Uterus (tissue), 4 donors: ENCODE results near the gene DYNC1H1. TPM values are rescaled to one million over a fixed set of nuclear protein-coding genes. Genes with fewer than 3 reads are reported as not detected.

Experiments
- DNase-seq, 2 donors: peaks; one replicate each; pipeline ENCODE4 v3.0.0-alpha.2; 2019 to 2020
- H3K27ac ChIP-seq, 2 donors: fragments of 200-600 bp; sonication (generic); 1 replicate in 1 of 2; 2 replicates in 1 of 2; pipeline ENCODE4 v1.5.1; 2016 to 2018
- H3K27me3 ChIP-seq, 2 donors: fragments of 200-600 bp; sonication (generic); one replicate each; pipeline ENCODE4 v1.5.1; 2018 to 2019; ENCODE audit warnings: control low read depth in 1 of 2
- H3K36me3 ChIP-seq, 2 donors: fragments of 200-600 bp; sonication (generic); one replicate each; pipeline ENCODE4 v1.5.1; 2019; ENCODE audit warnings: control low read depth in 1 of 2
- H3K4me1 ChIP-seq, 2 donors: fragments of 200-600 bp; sonication (generic); one replicate each; pipeline ENCODE4 v1.5.1; 2018 to 2019; ENCODE audit warnings: control low read depth in 1 of 2
- H3K4me3 ChIP-seq, 2 donors: fragments of 200-600 bp; sonication (generic); 1 replicate in 1 of 2; 2 replicates in 1 of 2; pipeline ENCODE4 v1.5.1; 2018 to 2019; ENCODE audit warnings: mild to moderate bottlenecking in 1 of 2
- H3K9me3 ChIP-seq, 2 donors: fragments of 200-600 bp; sonication (generic); one replicate each; pipeline ENCODE4 v1.5.1; 2019; ENCODE audit warnings: control low read depth in 1 of 2
- POLR2A ChIP-seq, 2 donors: fragments of 450-650 bp; IDR thresholded peaks; one replicate each; pipeline ENCODE4 v1.6.1; 2016; ENCODE audit warnings: antibody characterized with exemption in 2 of 2, mild to moderate bottlenecking in 1 of 2, moderate library complexity in 1 of 2
- intact Hi-C: fragments of 100-400 bp; cut with DNase I; formaldehyde crosslinking; loops from one replicate; pipeline ENCODE4 v1.15.1; 2023; ENCODE audit warnings: low total_unique reads
- total RNA-seq, 4 donors: library from RNA; depleted of rRNA in 3 of 4; stranded (reverse); fragments of >200 nt in 3 of 4; gene quantifications; one replicate each; pipeline versions ENCODE4 v1.1.0 to v1.2.4, GENCODE V29; 2014 to 2023
- TF ChIP-seq, protein P1 (sequence below), 4 experiments: fragments of 200-600 bp in 2 of 4; fragments of 450-650 bp in 2 of 4; sonication (generic) in 2 of 4; IDR thresholded peaks; one replicate each; pipeline ENCODE4 v1.5.1; 2016 to 2019; ENCODE audit warnings: antibody characterized with exemption in 4 of 4, mild to moderate bottlenecking in 2 of 4, moderate library complexity in 1 of 4
- donor health status: DM: yes; HTN: yes; CAD: no.

DYNC1H1 gene
- total RNA-seq, 4 donors from 2014 or later = 251 to 634 (median 479) TPM

DNA sequence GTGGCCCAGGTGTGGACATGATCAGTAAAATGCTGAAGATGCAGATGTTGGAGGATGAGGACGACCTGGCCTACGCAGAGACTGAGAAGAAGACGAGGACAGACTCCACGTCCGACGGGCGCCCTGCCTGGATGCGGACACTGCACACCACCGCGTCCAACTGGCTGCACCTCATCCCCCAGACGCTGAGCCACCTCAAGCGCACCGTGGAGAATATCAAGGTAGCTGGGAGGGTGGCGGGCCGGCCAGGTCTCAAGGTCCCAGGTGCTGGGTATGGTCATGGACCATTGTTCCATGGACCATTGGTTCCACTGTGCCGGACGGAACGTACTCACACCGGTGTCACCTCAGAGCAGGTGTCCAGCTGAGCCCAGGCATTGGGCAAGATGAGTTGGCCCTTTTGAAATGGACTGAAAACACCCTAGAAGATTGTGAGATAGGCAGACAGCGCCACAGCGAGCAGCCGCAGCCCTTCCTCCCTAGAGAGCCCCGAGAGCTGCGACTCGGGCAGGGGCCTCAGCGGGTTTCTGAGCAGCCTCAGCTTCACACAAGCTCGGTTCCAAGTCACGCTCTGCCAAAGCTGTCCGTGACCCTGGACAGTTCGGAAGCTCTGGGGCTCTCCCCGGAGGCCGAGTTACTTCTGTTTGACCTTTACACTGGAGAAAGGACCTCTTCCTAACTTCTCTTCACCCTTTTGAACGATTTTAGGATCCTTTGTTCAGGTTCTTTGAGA lies 83.6 kb downstream of the DYNC1H1 start:
- Histone ChIP-seq H3K4me1 (no peaks in the 10 kb centered on the region), H3K9me3 (no peaks in the 10 kb centered on the region), H3K36me3 (peaks cover 0 to 3% of the 10 kb centered on the region in 2 donors), H3K4me3 (no peak overlapping the region), H3K27me3 (no peaks in the 10 kb centered on the region), H3K27ac (no peak overlapping the region)
- no peak for TF ChIP-seq POLR2A (IDR thresholded peaks at IDR 0.05)
- TF ChIP-seq, protein P1, sequence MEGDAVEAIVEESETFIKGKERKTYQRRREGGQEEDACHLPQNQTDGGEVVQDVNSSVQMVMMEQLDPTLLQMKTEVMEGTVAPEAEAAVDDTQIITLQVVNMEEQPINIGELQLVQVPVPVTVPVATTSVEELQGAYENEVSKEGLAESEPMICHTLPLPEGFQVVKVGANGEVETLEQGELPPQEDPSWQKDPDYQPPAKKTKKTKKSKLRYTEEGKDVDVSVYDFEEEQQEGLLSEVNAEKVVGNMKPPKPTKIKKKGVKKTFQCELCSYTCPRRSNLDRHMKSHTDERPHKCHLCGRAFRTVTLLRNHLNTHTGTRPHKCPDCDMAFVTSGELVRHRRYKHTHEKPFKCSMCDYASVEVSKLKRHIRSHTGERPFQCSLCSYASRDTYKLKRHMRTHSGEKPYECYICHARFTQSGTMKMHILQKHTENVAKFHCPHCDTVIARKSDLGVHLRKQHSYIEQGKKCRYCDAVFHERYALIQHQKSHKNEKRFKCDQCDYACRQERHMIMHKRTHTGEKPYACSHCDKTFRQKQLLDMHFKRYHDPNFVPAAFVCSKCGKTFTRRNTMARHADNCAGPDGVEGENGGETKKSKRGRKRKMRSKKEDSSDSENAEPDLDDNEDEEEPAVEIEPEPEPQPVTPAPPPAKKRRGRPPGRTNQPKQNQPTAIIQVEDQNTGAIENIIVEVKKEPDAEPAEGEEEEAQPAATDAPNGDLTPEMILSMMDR (IDR thresholded peaks at IDR 0.05) = no peak
- intact Hi-C loops = loop anchor here (10.0 kb wide), 1 partner anchor 47 kb away; no protein-coding TSS in a partner anchor
- no peak for DNase-seq

DNA sequence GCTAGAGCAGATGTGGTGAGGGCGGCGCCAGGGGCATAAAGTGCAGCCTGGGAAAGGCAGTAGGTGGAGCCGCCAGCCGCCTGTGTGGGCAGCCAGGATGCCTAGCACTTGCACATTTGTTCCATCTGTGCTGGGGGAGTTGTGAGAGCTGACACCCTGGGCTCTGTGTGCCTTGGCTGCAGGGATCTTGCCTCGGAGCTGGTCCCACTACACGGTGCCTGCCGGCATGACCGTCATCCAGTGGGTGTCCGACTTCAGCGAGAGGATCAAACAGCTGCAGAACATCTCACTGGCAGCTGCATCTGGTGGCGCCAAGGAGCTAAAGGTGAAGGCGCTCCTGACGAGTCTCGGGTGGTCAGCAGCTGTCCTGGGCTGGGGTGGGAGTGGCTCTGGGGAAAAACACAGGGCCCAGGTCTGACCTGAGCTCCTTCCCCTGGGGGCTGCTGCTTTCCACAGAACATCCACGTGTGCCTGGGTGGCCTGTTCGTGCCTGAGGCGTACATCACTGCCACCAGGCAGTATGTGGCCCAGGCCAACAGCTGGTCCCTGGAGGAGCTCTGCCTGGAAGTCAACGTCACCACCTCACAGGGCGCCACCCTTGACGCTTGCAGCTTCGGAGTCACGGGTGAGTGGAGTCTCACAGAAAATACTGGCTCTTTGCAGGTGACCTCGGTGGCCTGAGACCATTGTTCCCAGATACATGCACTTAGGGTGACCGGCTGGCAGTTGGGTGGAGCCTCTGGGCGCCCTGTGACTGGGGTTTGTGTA lies 85.1 kb downstream of the DYNC1H1 start:
- no peak overlapping the region for H3K27ac ChIP-seq
- H3K4me3 ChIP-seq = no peak overlapping the region
- no peaks in the 10 kb centered on the region for H3K27me3 ChIP-seq
- intact Hi-C loops = loop anchor here (10.0 kb wide), 1 partner anchor 45 kb away; no protein-coding TSS in a partner anchor
- H3K4me1 ChIP-seq = no peaks in the 10 kb centered on the region
- H3K9me3 ChIP-seq = no peaks in the 10 kb centered on the region
- TF ChIP-seq, protein P1 (IDR thresholded peaks at IDR 0.05) = no peak
- TF ChIP-seq POLR2A (IDR thresholded peaks at IDR 0.05) = no peak
- no peak for DNase-seq
- H3K36me3 ChIP-seq = no peaks in the 10 kb centered on the region

DNA sequence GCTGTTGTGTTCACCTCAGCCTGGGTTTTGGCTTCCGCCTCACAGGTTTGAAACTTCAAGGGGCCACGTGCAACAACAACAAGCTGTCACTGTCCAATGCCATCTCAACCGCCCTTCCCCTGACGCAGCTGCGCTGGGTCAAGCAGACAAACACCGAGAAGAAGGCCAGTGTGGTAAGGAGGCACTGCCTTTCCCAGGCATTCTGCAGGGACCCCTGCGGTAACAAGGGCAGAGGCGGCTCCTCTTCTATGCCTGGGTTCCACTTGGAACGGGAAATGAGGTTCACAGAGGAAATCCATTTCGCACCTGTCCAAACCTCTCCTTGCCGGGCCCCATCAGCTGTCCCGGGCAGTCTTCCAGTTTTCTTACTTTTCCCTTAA lies 85.6 kb downstream of the DYNC1H1 start:
- Histone ChIP-seq H3K4me1 (no peaks in the 10 kb centered on the region), H3K4me3 (no peak overlapping the region), H3K36me3 (no peaks in the 10 kb centered on the region), H3K27ac (no peak overlapping the region), H3K27me3 (no peaks in the 10 kb centered on the region), H3K9me3 (no peaks in the 10 kb centered on the region)
- no peak for DNase-seq
- TF ChIP-seq, protein P1 (IDR thresholded peaks at IDR 0.05) = no peak
- TF ChIP-seq POLR2A (IDR thresholded peaks at IDR 0.05) = no peak
- intact Hi-C loops = no loop called here

DNA sequence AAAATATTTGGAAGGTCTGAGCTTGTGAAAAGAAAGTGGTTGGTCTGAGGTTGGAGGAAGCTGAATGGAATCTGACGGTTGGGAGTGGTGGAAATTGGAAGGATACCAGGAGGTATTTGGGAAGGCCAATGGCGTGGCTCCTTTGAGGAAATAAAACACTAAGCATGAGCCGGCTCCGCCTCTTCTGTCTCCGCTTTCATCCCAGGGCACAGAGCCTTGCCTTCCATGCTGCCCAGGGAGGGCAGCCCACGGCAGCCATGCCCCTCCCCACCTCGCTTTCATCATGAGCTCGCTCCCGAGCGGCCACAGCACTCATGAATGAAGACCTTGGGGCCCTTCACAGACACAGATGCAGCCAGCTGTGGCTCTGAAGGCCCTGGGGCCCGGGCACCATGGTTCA lies 86.3 kb downstream of the DYNC1H1 start:
- Histone ChIP-seq H3K27ac (no peak overlapping the region), H3K27me3 (no peaks in the 10 kb centered on the region), H3K36me3 (no peaks in the 10 kb centered on the region), H3K4me3 (no peak overlapping the region), H3K4me1 (no peaks in the 10 kb centered on the region), H3K9me3 (no peaks in the 10 kb centered on the region)
- no peak for TF ChIP-seq POLR2A (IDR thresholded peaks at IDR 0.05)
- intact Hi-C loops = no loop called here
- DNase-seq = no peak

DNA sequence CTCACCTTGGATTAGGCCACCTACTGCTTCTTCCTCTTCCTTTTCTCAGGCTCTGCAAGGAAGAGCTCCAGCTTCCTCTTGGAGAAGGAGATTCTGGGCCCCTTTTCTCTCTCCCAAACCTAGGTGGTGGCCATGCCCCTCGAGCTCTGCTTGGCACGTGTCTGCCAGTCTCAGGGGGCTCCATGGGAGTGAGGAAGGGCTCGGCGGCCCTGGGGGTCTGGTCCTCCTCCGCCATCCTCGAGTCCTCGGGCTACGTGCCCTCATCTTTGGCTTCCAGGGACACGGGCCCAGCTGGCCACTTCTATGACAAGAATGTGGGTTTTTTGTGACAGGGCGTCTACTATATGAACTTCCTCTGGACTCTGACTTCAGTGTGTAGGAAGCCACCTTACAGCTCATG lies 88.1 kb downstream of the DYNC1H1 start:
- no peak for TF ChIP-seq POLR2A (IDR thresholded peaks at IDR 0.05)
- TF ChIP-seq, protein P1 (IDR thresholded peaks at IDR 0.05) = no peak
- H3K4me1 ChIP-seq = no peaks in the 10 kb centered on the region
- no peak for DNase-seq
- no peaks in the 10 kb centered on the region for H3K36me3 ChIP-seq
- no peak overlapping the region for H3K4me3 ChIP-seq
- no peaks in the 10 kb centered on the region for H3K9me3 ChIP-seq
- intact Hi-C loops = no loop called here
- no peak overlapping the region for H3K27ac ChIP-seq
- no peaks in the 10 kb centered on the region for H3K27me3 ChIP-seq
